Measurements from ENCODE around the gene TDRD9.

TDRD9 gene

DNA sequence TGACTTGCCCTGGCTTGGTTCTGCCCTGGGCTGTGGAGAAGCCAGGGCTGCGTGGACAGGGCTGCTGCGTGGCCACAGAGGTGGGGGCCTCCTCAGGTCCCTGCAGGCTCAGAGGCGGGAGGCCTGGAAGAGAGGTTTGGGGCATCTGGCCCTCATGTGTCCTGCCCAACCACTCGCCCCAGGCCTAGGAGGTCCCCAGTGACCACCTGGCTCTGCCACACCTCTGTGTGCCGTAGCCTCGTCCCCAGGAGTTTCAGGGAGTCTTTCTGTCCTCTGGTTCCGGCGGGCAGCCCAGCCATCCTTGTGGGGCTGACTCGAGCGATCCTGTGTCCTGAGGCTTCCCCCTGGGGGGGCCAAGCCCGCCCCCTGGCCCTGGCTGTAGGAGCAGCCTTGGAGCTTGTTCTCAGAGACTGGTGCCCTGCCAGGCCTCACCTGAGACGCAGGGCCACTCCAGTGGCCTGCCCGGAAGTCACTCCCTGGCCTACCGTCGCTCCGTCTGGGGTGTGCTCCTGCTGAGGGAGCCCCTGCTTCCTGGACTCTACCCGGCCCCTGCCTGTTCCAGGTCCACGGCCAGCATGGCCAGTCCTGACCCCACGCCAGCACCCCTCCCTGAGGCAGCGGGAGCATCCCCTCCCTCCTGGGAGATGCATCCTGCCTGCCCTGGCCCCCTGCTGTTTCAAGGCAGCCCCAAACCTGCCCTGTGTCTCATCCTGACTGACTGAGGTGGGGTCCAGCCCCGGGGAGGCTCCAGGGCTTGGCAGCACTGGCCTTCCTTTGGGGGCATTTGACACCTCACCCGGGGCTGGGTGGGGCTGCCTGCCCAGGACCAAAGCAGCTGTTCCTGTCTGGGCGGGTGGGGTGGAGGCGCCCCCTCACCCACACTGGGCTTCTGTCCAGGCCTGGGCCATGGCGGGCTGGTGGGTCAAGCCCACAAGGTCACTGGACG is 171.1 kb downstream of the TDRD9 start:
- Histone ChIP-seq H3K4me3 (ENCODE audit: low read depth, low read length) (no peak overlapping the region), H3K27me3 (replicated peaks) (no peaks in the 10 kb centered on the region), H3K27ac (no peak overlapping the region), H3K36me3 (replicated peaks) (no peaks in the 10 kb centered on the region)
- DNase-seq: no peak
- TF ChIP-seq, protein P1, sequence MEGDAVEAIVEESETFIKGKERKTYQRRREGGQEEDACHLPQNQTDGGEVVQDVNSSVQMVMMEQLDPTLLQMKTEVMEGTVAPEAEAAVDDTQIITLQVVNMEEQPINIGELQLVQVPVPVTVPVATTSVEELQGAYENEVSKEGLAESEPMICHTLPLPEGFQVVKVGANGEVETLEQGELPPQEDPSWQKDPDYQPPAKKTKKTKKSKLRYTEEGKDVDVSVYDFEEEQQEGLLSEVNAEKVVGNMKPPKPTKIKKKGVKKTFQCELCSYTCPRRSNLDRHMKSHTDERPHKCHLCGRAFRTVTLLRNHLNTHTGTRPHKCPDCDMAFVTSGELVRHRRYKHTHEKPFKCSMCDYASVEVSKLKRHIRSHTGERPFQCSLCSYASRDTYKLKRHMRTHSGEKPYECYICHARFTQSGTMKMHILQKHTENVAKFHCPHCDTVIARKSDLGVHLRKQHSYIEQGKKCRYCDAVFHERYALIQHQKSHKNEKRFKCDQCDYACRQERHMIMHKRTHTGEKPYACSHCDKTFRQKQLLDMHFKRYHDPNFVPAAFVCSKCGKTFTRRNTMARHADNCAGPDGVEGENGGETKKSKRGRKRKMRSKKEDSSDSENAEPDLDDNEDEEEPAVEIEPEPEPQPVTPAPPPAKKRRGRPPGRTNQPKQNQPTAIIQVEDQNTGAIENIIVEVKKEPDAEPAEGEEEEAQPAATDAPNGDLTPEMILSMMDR (IDR thresholded peaks at IDR 0.05; ENCODE audit: low read depth, low read length, missing control alignments): no peak
- in situ Hi-C loops (cut with HindIII; ENCODE audit: low pct_ligation_motif_present, low sequenced_read_pairs): no loop called here

DNA sequence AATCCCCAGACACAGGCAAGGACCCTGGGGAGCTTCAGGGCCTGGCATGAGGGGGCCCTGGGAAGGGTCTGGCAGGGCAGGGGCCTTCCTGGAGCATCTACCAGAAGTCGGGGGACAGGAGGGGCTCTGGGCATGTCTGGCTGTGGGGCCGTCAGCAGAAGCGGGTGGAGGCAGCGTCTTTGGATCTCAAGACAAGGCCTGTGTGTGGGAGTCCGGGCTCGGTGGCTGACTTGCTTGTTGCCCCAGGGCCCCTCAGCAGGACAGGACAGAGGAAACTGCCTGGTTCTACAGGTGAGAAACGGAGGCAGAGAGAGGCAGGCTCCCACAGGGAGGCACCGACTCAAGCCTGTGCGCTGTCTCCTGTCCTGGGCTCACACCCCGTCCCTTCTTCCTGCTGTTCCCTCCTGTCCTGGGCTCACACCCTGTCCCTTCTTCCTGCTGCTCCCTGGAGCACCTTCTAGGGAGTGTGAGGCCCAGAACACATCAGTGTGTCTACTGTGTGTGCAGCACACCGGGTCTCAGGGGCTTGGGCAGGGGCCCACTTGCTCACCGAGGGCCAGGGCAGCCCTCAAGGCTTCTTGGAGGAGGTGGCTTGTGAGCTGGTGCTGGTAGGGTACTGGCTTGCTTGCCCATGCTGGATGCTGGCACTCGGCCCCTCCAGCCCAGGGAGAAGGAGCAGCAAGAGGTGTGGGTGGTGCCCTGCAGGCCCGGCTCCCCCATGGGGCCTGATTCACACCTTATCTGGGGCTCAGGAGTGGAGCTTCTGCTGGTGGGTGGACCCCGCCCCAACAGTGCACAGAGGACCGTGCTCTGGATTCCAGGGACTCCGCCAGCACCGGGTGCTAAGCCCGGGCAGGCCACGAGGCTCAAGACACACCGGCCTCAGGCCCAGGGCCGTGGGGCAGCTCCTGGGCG is 172.2 kb downstream of the TDRD9 start:
- Histone ChIP-seq H3K27me3 (replicated peaks) (no peaks in the 10 kb centered on the region), H3K4me3 (ENCODE audit: low read depth, low read length) (no peak overlapping the region), H3K36me3 (replicated peaks) (no peaks in the 10 kb centered on the region), H3K27ac (no peak overlapping the region)
- DNase-seq: no peak
- in situ Hi-C loops (cut with HindIII; ENCODE audit: low pct_ligation_motif_present, low sequenced_read_pairs): no loop called here
- TF ChIP-seq, protein P1 (IDR thresholded peaks at IDR 0.05; ENCODE audit: low read depth, low read length, missing control alignments): no peak

DNA sequence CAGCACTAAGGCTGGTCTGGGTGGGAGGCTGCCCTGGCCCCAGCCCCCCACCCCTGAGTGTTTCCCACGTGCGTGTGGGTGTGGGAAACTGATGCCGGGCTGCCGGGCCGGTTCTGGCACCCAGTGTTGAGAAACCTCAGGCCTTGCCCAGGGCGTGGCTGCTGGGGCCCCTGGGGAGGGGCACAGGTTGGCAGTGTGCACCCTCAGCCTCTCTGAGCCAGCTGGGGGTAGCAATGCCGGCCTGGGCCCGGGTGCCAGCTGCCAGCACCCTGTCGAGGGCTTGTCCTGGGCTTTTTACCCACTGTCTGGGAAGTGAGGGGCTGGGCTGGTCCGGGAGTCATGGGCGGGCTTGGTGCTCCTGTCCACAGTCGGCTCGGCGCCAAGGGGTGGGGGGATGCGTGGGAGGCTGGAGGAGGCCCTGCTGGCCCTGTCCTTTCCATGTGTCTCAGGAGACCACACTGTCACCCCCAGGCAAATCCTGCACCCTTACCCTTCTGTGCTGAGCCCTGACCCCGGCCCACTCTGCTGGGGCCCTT is 172.9 kb downstream of the TDRD9 start:
- H3K36me3 ChIP-seq (replicated peaks): no peaks in the 10 kb centered on the region
- in situ Hi-C loops (cut with HindIII; ENCODE audit: low pct_ligation_motif_present, low sequenced_read_pairs): no loop called here
- H3K27ac ChIP-seq: no peak overlapping the region
- TF ChIP-seq, protein P1 (IDR thresholded peaks at IDR 0.05; ENCODE audit: low read depth, low read length, missing control alignments): no peak
- no peaks in the 10 kb centered on the region for H3K27me3 ChIP-seq (replicated peaks)
- H3K4me3 ChIP-seq (ENCODE audit: low read depth, low read length): no peak overlapping the region
- DNase-seq: no peak

DNA sequence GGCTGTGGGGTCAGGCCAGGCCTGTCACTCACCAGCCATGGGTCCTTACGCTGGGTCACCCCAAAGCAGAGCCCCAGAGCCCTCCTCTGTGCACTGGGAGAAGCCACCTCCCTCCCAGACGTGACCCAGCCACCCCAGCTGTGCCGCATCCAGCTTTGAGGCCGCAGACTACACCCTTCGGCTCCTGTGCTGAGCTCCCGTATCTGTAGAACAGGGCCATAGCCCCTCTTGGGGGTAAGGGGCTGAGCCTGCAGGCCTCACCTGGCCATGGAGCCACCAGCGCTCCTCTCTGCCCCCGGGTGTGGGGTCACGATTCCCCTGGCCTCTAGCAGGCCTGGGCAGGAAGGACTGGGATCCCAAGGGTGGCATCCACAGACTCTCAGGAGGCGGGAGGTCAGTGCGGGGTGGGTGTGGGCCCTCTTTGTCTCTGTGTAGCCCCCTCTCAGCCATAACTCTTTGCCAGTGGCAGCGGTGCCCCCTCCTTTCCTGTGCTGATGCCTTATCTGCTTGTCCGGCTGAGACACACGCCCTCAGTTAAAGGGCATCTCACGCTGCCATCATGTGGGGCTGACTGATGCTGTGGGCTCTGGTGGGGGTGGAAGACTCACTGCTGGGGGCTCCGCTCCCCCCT is 173.5 kb downstream of the TDRD9 start:
- TF ChIP-seq, protein P1 (IDR thresholded peaks at IDR 0.05; ENCODE audit: low read depth, low read length, missing control alignments): no peak
- Histone ChIP-seq H3K4me3 (ENCODE audit: low read depth, low read length) (no peak overlapping the region), H3K27ac (no peak overlapping the region), H3K36me3 (replicated peaks) (no peaks in the 10 kb centered on the region), H3K27me3 (replicated peaks) (no peaks in the 10 kb centered on the region)
- DNase-seq: no peak
- in situ Hi-C loops (cut with HindIII; ENCODE audit: low pct_ligation_motif_present, low sequenced_read_pairs): no loop called here

Data from brain microvascular endothelial cell (primary cell).